ENCODE measurements around the gene C3orf49. TPM values are rescaled to one million over a fixed set of nuclear protein-coding genes. Genes with fewer than 3 reads are reported as not detected.

Gene C3orf49
- not detected for total RNA-seq
- not detected for polyA plus RNA-seq
- long read RNA-seq, donor 1, partial matches to known transcripts = 122 of 187 reads
- long read RNA-seq, donor 1, other reads (novel, unspliced or antisense) = 65 of 187 reads
- long read RNA-seq, donor 2 = 0 reads
- long read RNA-seq, donor 3 = 0 reads
- long read RNA-seq, donor 4 = 0 reads
- long read RNA-seq, donor 5, partial matches to known transcripts = 0 of 1 reads
- long read RNA-seq, donor 5, other reads (novel, unspliced or antisense) = 1 of 1 reads
- long read RNA-seq, donor 6 = 0 reads
- long read RNA-seq, donor 7 = 0 reads
- long read RNA-seq, donor 8, partial matches to known transcripts = 183 of 189 reads
- long read RNA-seq, donor 8, other reads (novel, unspliced or antisense) = 6 of 189 reads
- long read RNA-seq, donor 9, partial matches to known transcripts = 137 of 193 reads
- long read RNA-seq, donor 9, other reads (novel, unspliced or antisense) = 56 of 193 reads
- long read RNA-seq, donor 10, partial matches to known transcripts = 118 of 118 reads
- long read RNA-seq, donor 10, other reads (novel, unspliced or antisense) = 0 of 118 reads

GRCh38 chr3:63819151-63819398 is at the start of gene C3orf49:
Gene C3orf49, plus strand, starts transcription at chr3:63819299. Its CDS starts 173 bp downstream, at chr3:63819472.
- DNase-seq = no peak
- Histone ChIP-seq H3K4me3 (no peak within 1 kb of the TSS), H3K36me3 (replicated peaks in 1 of 2) (no peaks in the 10 kb centered on the region), H3K27me3 (no peaks in the 10 kb centered on the region), H3K9me3 (replicated peaks in 1 of 3) (no peaks in the 10 kb centered on the region), H3K27ac (no peak within 1 kb of the TSS), H3K4me1 (replicated peaks in 1 of 2) (no peaks in the 10 kb centered on the region)
- intact Hi-C loops (cut with DNase I) = loop anchor here (5.0 kb wide), 2 partner anchors 467 to 472 kb away; no protein-coding TSS in a partner anchor
- TF ChIP-seq POLR2A (IDR thresholded peaks at IDR 0.05) = no peak
- TF ChIP-seq CTCF (IDR thresholded peaks at IDR 0.05) = no peak
- WGBS, 4 donors = 95 to 100% (median 96%) methylated on average over 1 of the region's 1 CpG

- Histone ChIP-seq H3K9me3 (replicated peaks in 1 of 3) (no peaks in the 10 kb centered on the region), H3K36me3 (replicated peaks in 1 of 2) (no peaks in the 10 kb centered on the region), H3K4me3 (no peak overlapping the region), H3K4me1 (replicated peaks in 1 of 2) (no peaks in the 10 kb centered on the region), H3K27ac (no peak overlapping the region), H3K27me3 (no peaks in the 10 kb centered on the region)
- 59 to 64% (median 62%) methylated on average over 5 of the region's 5 CpGs for WGBS, 4 donors
- peak in 2 of 7 donors; percentile 2 to 5 for DNase-seq
- intact Hi-C loops (cut with DNase I) = no loop called here
- TF ChIP-seq CTCF (IDR thresholded peaks at IDR 0.05) (no peak), POLR2A (IDR thresholded peaks at IDR 0.05) (no peak)
These were observed 44.3 kb upstream of the C3orf49 start for GRCh38 chr3:63774781-63775180.

- WGBS, 4 donors = 85 to 90% (median 85%) methylated on average over 4 of the region's 4 CpGs
- H3K36me3 ChIP-seq (replicated peaks in 1 of 2) = no peaks in the 10 kb centered on the region
- H3K27me3 ChIP-seq = no peaks in the 10 kb centered on the region
- no peak overlapping the region for H3K4me3 ChIP-seq
- no peak overlapping the region for H3K27ac ChIP-seq
- no peak for DNase-seq
- intact Hi-C loops (cut with DNase I) = no loop called here
- H3K4me1 ChIP-seq (replicated peaks in 1 of 2) = no peaks in the 10 kb centered on the region
- TF ChIP-seq POLR2A (IDR thresholded peaks at IDR 0.05) (no peak), CTCF (IDR thresholded peaks at IDR 0.05) (no peak)
- no peaks in the 10 kb centered on the region for H3K9me3 ChIP-seq (replicated peaks in 1 of 3)
These were observed 39.9 kb upstream of the C3orf49 start for GRCh38 chr3:63779227-63779626.

- H3K4me1 ChIP-seq (replicated peaks in 1 of 2) = no peaks in the 10 kb centered on the region
- H3K36me3 ChIP-seq (replicated peaks in 1 of 2) = no peaks in the 10 kb centered on the region
- intact Hi-C loops (cut with DNase I) = no loop called here
- TF ChIP-seq CTCF (IDR thresholded peaks at IDR 0.05) (peak in 4 of 6 experiments; percentile 21 to 38 (median 25)), POLR2A (IDR thresholded peaks at IDR 0.05) (no peak)
- no peaks in the 10 kb centered on the region for H3K27me3 ChIP-seq
- no peak overlapping the region for H3K4me3 ChIP-seq
- DNase-seq = no peak
- WGBS, 4 donors = 0 to 17% (median 12%) methylated on average over 1 of the region's 1 CpG
- H3K9me3 ChIP-seq (replicated peaks in 1 of 3) = no peaks in the 10 kb centered on the region
- no peak overlapping the region for H3K27ac ChIP-seq
These were observed 27.1 kb upstream of the C3orf49 start for GRCh38 chr3:63791974-63792373.

Data from adrenal gland (tissue), 19 donors.